22Rv1 (cell line): ENCODE measurements around the gene CDH24.

Source experiments
- H3K27ac ChIP-seq: fragments of 450-650 bp; 2 replicates; pipeline ENCODE4 v1.5.1; 2017
- ZFX ChIP-seq: fragments of 450-650 bp; IDR thresholded peaks from 2 replicates; pipeline ENCODE4 v1.6.1; 2017; ENCODE audit warnings: antibody characterized with exemption, borderline replicate concordance
- TF ChIP-seq, protein P1 (sequence below): fragments of 450-650 bp; IDR thresholded peaks from 2 replicates; pipeline ENCODE4 v1.5.1; 2017; ENCODE audit warnings: mild to moderate bottlenecking

Gene CDH24

DNA sequence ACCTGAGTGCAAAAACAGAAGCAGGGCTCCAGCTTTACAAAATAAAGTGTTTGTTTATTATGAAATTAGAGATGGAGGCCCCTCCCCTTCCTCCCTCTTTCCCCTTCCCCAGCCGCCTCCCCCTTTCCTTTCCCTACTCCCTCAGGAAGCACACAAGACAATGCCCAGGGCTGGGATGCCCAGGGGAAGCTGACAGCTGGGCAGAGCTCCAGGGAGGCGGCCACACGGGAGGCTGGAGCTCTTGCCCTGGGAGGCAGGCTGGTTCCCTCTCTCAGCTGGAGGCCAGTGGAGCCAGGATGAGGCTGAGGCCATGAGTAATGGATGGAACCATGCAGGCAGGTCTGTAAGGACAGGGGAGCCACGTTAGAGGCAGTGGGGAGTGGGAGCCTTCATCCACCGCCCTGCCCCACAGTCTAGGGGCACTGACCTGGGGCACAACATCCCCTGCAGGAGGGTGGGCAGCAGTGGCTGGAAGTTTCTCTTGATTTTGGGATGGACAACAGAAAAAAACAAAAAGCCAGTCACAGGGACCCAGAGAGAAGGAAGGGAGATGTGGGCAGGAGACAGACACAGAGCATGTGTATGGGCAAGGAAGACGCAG, 10.2 kb downstream of the CDH24 start:
- no peak overlapping the region for H3K27ac ChIP-seq
- TF ChIP-seq, protein P1, sequence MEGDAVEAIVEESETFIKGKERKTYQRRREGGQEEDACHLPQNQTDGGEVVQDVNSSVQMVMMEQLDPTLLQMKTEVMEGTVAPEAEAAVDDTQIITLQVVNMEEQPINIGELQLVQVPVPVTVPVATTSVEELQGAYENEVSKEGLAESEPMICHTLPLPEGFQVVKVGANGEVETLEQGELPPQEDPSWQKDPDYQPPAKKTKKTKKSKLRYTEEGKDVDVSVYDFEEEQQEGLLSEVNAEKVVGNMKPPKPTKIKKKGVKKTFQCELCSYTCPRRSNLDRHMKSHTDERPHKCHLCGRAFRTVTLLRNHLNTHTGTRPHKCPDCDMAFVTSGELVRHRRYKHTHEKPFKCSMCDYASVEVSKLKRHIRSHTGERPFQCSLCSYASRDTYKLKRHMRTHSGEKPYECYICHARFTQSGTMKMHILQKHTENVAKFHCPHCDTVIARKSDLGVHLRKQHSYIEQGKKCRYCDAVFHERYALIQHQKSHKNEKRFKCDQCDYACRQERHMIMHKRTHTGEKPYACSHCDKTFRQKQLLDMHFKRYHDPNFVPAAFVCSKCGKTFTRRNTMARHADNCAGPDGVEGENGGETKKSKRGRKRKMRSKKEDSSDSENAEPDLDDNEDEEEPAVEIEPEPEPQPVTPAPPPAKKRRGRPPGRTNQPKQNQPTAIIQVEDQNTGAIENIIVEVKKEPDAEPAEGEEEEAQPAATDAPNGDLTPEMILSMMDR: no peak
- TF ChIP-seq ZFX: no peak

DNA sequence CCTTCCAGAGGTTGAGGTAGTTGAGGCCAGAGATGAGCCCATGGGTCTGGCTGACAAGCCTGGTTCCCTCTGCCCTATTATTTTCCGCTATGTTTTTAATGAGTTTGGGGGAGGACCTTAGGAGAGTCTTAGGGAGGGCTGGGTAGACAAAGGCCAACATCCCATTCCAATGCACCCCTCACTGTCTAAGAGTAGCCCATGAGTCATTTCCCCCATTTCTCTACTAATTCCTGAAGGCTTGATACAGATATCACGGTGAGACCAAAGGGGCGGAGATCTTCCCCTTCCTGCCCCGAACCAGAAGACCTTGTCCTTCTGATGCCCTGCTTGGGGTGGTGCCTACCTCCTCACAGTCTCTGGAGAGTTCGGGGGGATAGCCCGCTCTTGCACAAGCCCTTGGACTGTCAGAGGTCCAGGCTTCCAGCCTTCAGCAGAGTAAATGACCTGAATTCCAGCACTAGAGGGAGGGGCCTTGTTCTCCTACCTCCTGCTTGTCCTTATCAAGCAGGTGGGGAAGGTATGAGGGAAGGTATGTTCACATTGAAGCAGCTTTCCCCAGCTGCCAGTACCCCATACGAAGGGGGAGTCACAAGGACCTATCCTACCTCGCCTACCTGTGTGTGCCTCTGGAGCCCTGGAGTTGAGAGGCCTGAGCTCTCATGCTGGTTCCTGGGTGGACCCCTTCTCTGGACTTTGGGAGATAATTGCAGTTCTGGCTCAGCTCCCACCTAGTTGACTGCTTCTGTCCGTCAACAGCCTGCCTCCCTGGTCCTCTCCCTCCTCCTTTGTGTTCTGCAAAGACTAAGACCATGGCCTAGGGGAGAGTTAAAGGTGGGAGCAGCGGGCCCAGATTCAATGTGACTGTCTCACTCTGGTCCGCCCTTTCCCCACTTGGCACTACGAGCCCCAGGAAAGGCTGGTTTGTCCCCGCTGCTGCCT, 11.6 kb downstream of the CDH24 start:
- TF ChIP-seq, protein P1: no peak
- TF ChIP-seq ZFX: no peak

DNA sequence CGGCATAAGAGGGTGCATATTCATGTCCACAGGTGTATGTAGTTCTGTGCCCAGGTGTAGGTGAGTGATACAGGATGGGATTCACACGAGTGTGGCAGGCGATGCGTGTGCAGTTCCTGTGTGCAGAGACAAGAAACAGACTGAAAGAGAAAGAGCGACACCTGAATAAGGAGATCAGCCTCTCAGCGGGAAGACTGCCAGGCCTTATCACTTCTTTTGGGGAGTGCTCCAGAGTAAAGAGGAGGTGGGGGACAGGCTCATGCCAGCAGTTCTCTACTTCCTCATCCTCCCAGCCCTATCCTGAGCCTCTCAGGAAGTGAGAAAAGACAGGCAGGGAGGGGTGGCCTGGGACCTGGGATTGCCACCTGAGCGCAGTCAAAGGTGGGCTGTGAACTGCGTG, 12.5 kb downstream of the CDH24 start:
- no peak overlapping the region for H3K27ac ChIP-seq

More for the DNA sequence above, 11.6 kb downstream of the CDH24 start:
- H3K27ac ChIP-seq: no peak overlapping the region

DNA sequence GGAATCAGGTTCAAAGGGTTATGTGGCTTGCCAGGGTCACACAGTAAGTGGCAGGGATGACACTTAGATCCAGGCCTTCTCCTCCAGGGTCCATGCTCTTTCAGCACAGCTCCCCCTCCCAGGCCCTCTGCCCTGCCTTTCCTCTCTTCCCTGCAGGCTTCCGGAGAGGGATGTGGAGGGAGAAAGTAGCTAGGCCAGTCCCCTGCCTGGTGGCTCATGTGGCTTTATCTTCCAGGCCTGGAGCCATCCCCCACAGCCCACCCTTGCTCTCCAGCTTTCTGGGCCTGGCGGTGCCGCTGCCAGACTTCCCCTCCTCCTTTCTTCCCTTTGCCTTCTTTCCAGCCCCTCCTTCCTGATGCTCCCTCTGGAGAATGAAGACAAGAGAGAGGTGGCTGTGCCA, 13.6 kb downstream of the CDH24 start:
- TF ChIP-seq, protein P1: no peak
- no peak for TF ChIP-seq ZFX

More for the DNA sequence above, 12.5 kb downstream of the CDH24 start:
- TF ChIP-seq, protein P1: no peak
- TF ChIP-seq ZFX: no peak

DNA sequence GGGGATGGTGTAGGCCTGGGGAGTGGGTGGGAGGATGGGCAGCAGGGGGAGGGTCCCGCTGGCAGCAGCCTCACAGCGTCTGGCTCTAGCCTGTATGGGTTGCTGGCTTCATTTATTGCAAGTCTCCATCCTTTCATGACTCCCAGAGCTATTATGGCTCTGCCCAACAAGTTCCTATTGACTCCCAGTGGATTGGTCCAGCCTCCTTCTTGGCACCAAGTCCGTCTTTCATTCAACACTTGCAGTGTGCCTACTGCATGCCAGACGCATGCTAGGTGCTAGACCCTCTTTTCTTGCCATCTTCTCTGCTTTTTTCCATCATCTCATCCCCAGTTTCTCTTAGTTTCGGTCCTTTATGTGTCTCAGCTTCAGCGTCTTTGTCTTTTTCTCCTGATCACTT, 14.2 kb downstream of the CDH24 start:
- TF ChIP-seq ZFX: no peak
- TF ChIP-seq, protein P1: no peak
- no peak overlapping the region for H3K27ac ChIP-seq

More for the DNA sequence above, 13.6 kb downstream of the CDH24 start:
- H3K27ac ChIP-seq: no peak overlapping the region

DNA sequence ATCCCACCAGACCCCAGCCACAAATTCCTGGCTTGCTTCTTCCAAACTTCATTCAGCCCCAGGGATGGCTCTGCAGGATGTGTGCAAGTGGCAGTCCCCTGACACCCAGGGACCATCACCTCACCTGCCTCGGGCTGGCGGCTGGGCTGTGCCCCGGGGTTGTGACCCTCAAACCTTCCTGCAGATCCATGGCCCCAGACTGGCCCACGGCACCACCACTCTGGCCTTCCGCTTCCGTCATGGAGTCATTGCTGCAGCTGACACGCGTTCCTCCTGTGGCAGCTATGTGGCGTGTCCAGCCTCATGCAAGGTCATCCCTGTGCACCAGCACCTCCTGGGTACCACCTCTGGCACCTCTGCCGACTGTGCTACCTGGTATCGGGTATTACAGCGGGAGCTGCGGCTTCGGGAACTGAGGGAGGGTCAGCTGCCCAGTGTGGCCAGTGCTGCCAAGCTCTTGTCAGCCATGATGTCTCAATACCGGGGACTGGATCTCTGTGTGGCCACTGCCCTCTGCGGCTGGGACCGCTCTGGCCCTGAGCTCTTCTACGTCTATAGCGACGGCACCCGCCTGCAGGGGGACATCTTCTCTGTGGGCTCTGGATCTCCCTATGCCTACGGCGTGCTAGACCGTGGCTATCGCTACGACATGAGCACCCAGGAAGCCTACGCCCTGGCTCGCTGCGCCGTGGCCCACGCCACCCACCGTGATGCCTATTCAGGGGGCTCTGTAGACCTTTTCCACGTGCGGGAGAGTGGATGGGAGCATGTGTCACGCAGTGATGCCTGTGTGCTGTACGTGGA, 15.0 kb downstream of the CDH24 start, which contains the start of gene PSMB11:
Gene PSMB11, plus strand, starts transcription at position 51 of the 804 bp plus-strand sequence. Its CDS starts 14 bp downstream, at position 65.
- no peak within 1 kb of the TSS for H3K27ac ChIP-seq
- no peak for TF ChIP-seq ZFX
- TF ChIP-seq, protein P1: no peak
